ENCODE results near the gene ZFYVE28. TPM values are rescaled to one million over a fixed set of nuclear protein-coding genes. Genes with fewer than 3 reads are reported as not detected.

Gene ZFYVE28
- total RNA-seq, 2 donors from 2014 or later, result 6.6 to 30.2 TPM

GRCh38 chr4:2442175-2442993 is 23.9 kb upstream of the ZFYVE28 start:
- H3K4me3 ChIP-seq, result no peak overlapping the region
- TF ChIP-seq POLR2A (IDR thresholded peaks at IDR 0.05), result no peak
- no peak for DNase-seq (ENCODE audit: low spot score)
- intact Hi-C loops (cut with DNase I), result no loop called here
- no peaks in the 10 kb centered on the region for H3K4me1 ChIP-seq (replicated peaks)
- no peaks in the 10 kb centered on the region for H3K9me3 ChIP-seq
- no peak overlapping the region for H3K27ac ChIP-seq
- H3K36me3 ChIP-seq, result no peaks in the 10 kb centered on the region
- no peaks in the 10 kb centered on the region for H3K27me3 ChIP-seq (replicated peaks; ENCODE audit: insufficient read depth)
- WGBS, result 72% methylated on average over 15 of the region's 20 CpGs

GRCh38 chr4:2441393-2442174 is 23.1 kb upstream of the ZFYVE28 start:
- WGBS, result 51% methylated on average over 14 of the region's 14 CpGs
- Histone ChIP-seq H3K9me3 (no peaks in the 10 kb centered on the region), H3K27ac (no peak overlapping the region), H3K36me3 (no peaks in the 10 kb centered on the region), H3K4me1 (replicated peaks) (no peaks in the 10 kb centered on the region), H3K27me3 (replicated peaks; ENCODE audit: insufficient read depth) (no peaks in the 10 kb centered on the region), H3K4me3 (no peak overlapping the region)
- TF ChIP-seq CTCF (IDR thresholded peaks at IDR 0.05), result peak in 3 of 4 experiments; percentile 46 to 63 (median 48)
- TF ChIP-seq POLR2AphosphoS5 (IDR thresholded peaks at IDR 0.05), result no peak
- no peak for DNase-seq (ENCODE audit: low spot score)
- intact Hi-C loops (cut with DNase I), result no loop called here

- TF ChIP-seq CTCF (IDR thresholded peaks at IDR 0.05), result no peak
- TF ChIP-seq POLR2A (IDR thresholded peaks at IDR 0.05), result no peak
- no peak for TF ChIP-seq POLR2AphosphoS5 (IDR thresholded peaks at IDR 0.05)
- intact Hi-C loops (cut with DNase I), result no loop called here
- DNase-seq (ENCODE audit: low spot score), result no peak
- H3K27me3 ChIP-seq (replicated peaks; ENCODE audit: insufficient read depth), result no peaks in the 10 kb centered on the region
- no peaks in the 10 kb centered on the region for H3K9me3 ChIP-seq
- no peak overlapping the region for H3K4me3 ChIP-seq
- H3K36me3 ChIP-seq, result no peaks in the 10 kb centered on the region
- no peaks in the 10 kb centered on the region for H3K4me1 ChIP-seq (replicated peaks)
- WGBS, result 72% methylated on average over 16 of the region's 16 CpGs
- H3K27ac ChIP-seq, result no peak overlapping the region
Measured at GRCh38 chr4:2438822-2439718, 20.6 kb upstream of the ZFYVE28 start.

- WGBS, result 73% methylated on average over 25 of the region's 25 CpGs
- H3K4me3 ChIP-seq, result no peak overlapping the region
- no peak overlapping the region for H3K27ac ChIP-seq
- no peaks in the 10 kb centered on the region for H3K9me3 ChIP-seq
- no peaks in the 10 kb centered on the region for H3K4me1 ChIP-seq (replicated peaks)
- TF ChIP-seq POLR2A (IDR thresholded peaks at IDR 0.05), result no peak
- no peak for TF ChIP-seq CTCF (IDR thresholded peaks at IDR 0.05)
- TF ChIP-seq POLR2AphosphoS5 (IDR thresholded peaks at IDR 0.05), result no peak
- intact Hi-C loops (cut with DNase I), result no loop called here
- DNase-seq (ENCODE audit: low spot score), result no peak
- no peaks in the 10 kb centered on the region for H3K27me3 ChIP-seq (replicated peaks; ENCODE audit: insufficient read depth)
- no peaks in the 10 kb centered on the region for H3K36me3 ChIP-seq
Measured at GRCh38 chr4:2437475-2438215, 19.2 kb upstream of the ZFYVE28 start.
